ENCODE data around the gene TARS2. TPM values are rescaled to one million over a fixed set of nuclear protein-coding genes. Genes with fewer than 3 reads are reported as not detected.
A peak's percentile ranks its signal among the peaks of the same experiment; 100 is the strongest.

TARS2 gene
- total and polyA plus RNA-seq, 2 of the 13 experiments (the other 11 are each of a cell fraction or from before 2014, with no cell fraction given), result 21.3 to 22.8 TPM

- TF ChIP-seq ZBTB49 (CRISPR knock-in tag; IDR thresholded peaks at IDR 0.05; ENCODE audit: borderline replicate concordance), result no peak
- TF ChIP-seq KMT2B (CRISPR knock-in tag; IDR thresholded peaks at IDR 0.05), result no peak
- TF ChIP-seq ZNF569 (CRISPR knock-in tag; IDR thresholded peaks at IDR 0.05; ENCODE audit: borderline replicate concordance), result no peak
- no peak for TF ChIP-seq ZEB1 (IDR thresholded peaks at IDR 0.05; ENCODE audit: insufficient replicate concordance, low read depth)
- TF ChIP-seq KLF12 (CRISPR knock-in tag; IDR thresholded peaks at IDR 0.05; ENCODE audit: borderline replicate concordance), result no peak
- TF ChIP-seq RNF219 (CRISPR knock-in tag; IDR thresholded peaks at IDR 0.05), result no peak
- no peak for TF ChIP-seq ZNF510 (CRISPR knock-in tag; IDR thresholded peaks at IDR 0.05; ENCODE audit: low read depth)
- no peak for TF ChIP-seq ZNF10 (CRISPR knock-in tag; IDR thresholded peaks at IDR 0.05; ENCODE audit: borderline replicate concordance, low read depth)
- peak; percentile 55; the same call in 1 of the 2 replicates for TF ChIP-seq ZGPAT (CRISPR knock-in tag; IDR thresholded peaks at IDR 0.05)
- peak; percentile 71; the same call in 1 of the 2 replicates for TF ChIP-seq MIER3 (CRISPR knock-in tag; IDR thresholded peaks at IDR 0.05; ENCODE audit: borderline replicate concordance)
- no peak for TF ChIP-seq AKNA (CRISPR knock-in tag; IDR thresholded peaks at IDR 0.05; ENCODE audit: borderline replicate concordance)
- TF ChIP-seq IRF2 (CRISPR knock-in tag; IDR thresholded peaks at IDR 0.05), result no peak
- TF ChIP-seq MIER2 (CRISPR knock-in tag; IDR thresholded peaks at IDR 0.05), result peak; percentile 15; the same call in 1 of the 2 replicates
- 0 out of 2 replicates have a peak, but pooled peaks have one; percentile 59 for TF ChIP-seq IRF9 (CRISPR knock-in tag; IDR thresholded peaks at IDR 0.05; ENCODE audit: borderline replicate concordance)
- peak; percentile 35; the same call in 1 of the 2 replicates for TF ChIP-seq ZNF788 (CRISPR knock-in tag; IDR thresholded peaks at IDR 0.05; ENCODE audit: borderline replicate concordance)
- TF ChIP-seq ZNF121 (CRISPR knock-in tag; IDR thresholded peaks at IDR 0.05), result no peak
Measured at GRCh38 chr1:150552128-150552910, 65.1 kb downstream of the TARS2 start (continued).
